ENCODE results near the gene SOD3.

- TF ChIP-seq CTCF (conservative IDR thresholded peaks at IDR 0.05 in 1 of 2, IDR thresholded peaks at IDR 0.05 in 1 of 2; ENCODE audit: low read depth in 1 of 2, low read length in 2 of 2), result no peak
- TF ChIP-seq EZH2 (IDR thresholded peaks at IDR 0.05; ENCODE audit: low read length, missing control alignments), result no peak
These were observed 10.2 kb downstream of the SOD3 start for GRCh38 chr4:24805566-24805965.
